Thyroid gland (tissue), 4 donors: ENCODE data around the gene FRMPD1. TPM values are rescaled to one million over a fixed set of nuclear protein-coding genes. Genes with fewer than 3 reads are reported as not detected.

Source experiments
- DNase-seq, 2 donors: peaks; one replicate each; pipeline ENCODE4 v3.0.0-alpha.2; 2019
- H3K27ac ChIP-seq, 3 donors: fragments of 200-600 bp; sonication (generic); 1 replicate in 2 of 3; 2 replicates in 1 of 3; pipeline ENCODE4 v1.5.1; 2016 to 2019; ENCODE audit warnings: mild to moderate bottlenecking in 1 of 3, moderate library complexity in 1 of 3
- H3K27me3 ChIP-seq: fragments of 200-600 bp; sonication (generic); one replicate; pipeline ENCODE4 v1.5.1; 2019
- H3K36me3 ChIP-seq, 2 donors: fragments of 200-600 bp; sonication (generic); one replicate each; pipeline ENCODE4 v1.5.1; 2016 to 2019
- H3K4me1 ChIP-seq, 2 donors: fragments of 200-600 bp; sonication (generic); one replicate each; pipeline ENCODE4 v1.5.1; 2017 to 2019
- H3K4me3 ChIP-seq, 3 donors: fragments of 200-600 bp; sonication (generic); replicated peaks in 1 of 3; 1 replicate in 2 of 3; 2 replicates in 1 of 3; pipeline ENCODE4 v1.5.1; 2016; ENCODE audit warnings: mild to moderate bottlenecking in 1 of 3
- H3K9me3 ChIP-seq: fragments of 200-600 bp; sonication (generic); one replicate; pipeline ENCODE4 v1.5.1; 2017
- CTCF ChIP-seq, 6 experiments: fragments of 200-600 bp in 3 of 6; fragments of 450-650 bp in 3 of 6; sonication (generic) in 3 of 6; IDR thresholded peaks; one replicate each; pipeline ENCODE4 v1.5.1; 2016 to 2019; ENCODE audit warnings: antibody characterized with exemption in 6 of 6, mild to moderate bottlenecking in 2 of 6, inconsistent platforms in 1 of 6, moderate library complexity in 1 of 6
- POLR2A ChIP-seq, 2 donors: fragments of 450-650 bp; IDR thresholded peaks; one replicate each; pipeline ENCODE4 v1.6.1; 2017; ENCODE audit warnings: antibody characterized with exemption in 2 of 2, mild to moderate bottlenecking in 2 of 2, moderate library complexity in 1 of 2
- WGBS, 2 donors: methylation state at CpG; one replicate each; pipeline ENCODE4 v1.1.5; 2017; 5-methylcytosine and 5-hydroxymethylcytosine counted together
- intact Hi-C: fragments of 100-400 bp; cut with DNase I; formaldehyde crosslinking; loops from one replicate; pipeline ENCODE4 v1.15.1; 2023
- total RNA-seq, 4 donors: library from RNA; depleted of rRNA; stranded (reverse); fragments of >200 nt; gene quantifications; one replicate each; pipeline ENCODE4 v1.2.3, GENCODE V29; 2016

The FRMPD1 gene
- total RNA-seq, 4 donors from 2014 or later: 0.13 to 0.49 (median 0.22) TPM; not detected in 1

GRCh38 chr9:37623267-37623666 is 27.5 kb upstream of the FRMPD1 start:
- no peaks in the 10 kb centered on the region for H3K36me3 ChIP-seq
- H3K9me3 ChIP-seq: no peaks in the 10 kb centered on the region
- no peak overlapping the region for H3K4me3 ChIP-seq
- H3K27me3 ChIP-seq: no peaks in the 10 kb centered on the region
- TF ChIP-seq CTCF (IDR thresholded peaks at IDR 0.05) (no peak), POLR2A (IDR thresholded peaks at IDR 0.05) (no peak)
- DNase-seq: no peak
- WGBS, 2 donors: 79 to 88% methylated on average over 2 of the region's 2 CpGs
- H3K27ac ChIP-seq: no peak overlapping the region
- intact Hi-C loops: no loop called here
- no peaks in the 10 kb centered on the region for H3K4me1 ChIP-seq

DNA sequence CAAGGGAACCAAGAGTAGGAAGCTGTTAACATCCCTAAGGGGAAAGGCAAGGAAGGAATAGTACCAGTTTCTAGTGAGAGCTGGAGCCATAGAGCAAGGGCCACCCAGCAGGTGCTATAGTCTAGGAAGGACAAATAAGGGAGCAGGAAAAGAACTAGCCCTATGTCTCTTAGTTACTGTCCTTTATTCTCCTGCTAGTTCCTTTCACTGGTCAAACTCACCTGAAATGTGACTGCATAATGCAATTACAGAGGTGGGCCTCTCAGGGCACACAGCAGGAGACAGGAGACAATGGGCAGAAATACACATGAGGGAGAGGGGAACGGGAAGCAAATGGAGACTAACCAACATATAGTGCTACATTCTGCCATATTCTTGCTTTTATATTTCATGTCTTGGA is 26.7 kb upstream of the FRMPD1 start:
- H3K27ac ChIP-seq: no peak overlapping the region
- no peaks in the 10 kb centered on the region for H3K36me3 ChIP-seq
- WGBS, 2 donors: 48 to 83% methylated on average over 1 of the region's 1 CpG
- intact Hi-C loops: no loop called here
- H3K27me3 ChIP-seq: no peaks in the 10 kb centered on the region
- TF ChIP-seq POLR2A (IDR thresholded peaks at IDR 0.05) (no peak), CTCF (IDR thresholded peaks at IDR 0.05) (no peak)
- no peaks in the 10 kb centered on the region for H3K4me1 ChIP-seq
- H3K4me3 ChIP-seq: no peak overlapping the region
- no peak for DNase-seq
- no peaks in the 10 kb centered on the region for H3K9me3 ChIP-seq

DNA sequence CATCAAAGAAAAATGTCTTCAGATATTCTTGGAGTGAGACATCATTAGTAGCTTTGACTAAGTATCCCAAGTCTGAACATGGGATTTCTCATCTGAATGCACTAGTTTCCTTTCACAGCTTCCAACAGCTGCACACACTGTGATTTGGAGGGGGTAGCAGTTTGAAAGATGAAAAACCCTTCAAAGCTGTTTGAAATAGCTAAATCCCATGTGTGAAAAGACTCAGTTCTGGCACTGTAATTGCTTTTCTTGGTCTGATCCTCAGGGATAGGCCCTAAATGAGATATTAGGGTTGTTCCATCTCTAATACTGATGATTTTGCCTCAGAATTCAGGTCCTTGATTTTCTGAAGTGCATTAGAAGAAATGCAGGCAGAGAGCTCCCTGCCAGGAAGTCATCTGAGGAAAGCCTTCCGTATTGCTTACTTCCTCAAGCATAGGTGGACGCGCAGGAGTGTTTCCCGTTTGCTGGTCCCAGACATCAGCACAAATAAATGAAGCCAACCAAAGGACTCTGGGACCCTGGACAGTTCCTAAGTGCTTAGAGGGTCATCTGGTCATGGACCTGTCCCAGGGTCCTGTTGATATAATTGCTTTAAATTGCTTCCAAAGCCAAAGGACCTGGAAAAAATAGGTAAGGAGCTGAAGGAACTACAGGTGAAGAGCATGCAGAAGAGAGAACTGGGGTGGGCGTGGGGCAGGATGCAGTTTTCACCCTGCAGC is 25.6 kb upstream of the FRMPD1 start:
- H3K4me3 ChIP-seq: no peak overlapping the region
- intact Hi-C loops: no loop called here
- H3K27me3 ChIP-seq: no peaks in the 10 kb centered on the region
- H3K4me1 ChIP-seq: no peaks in the 10 kb centered on the region
- H3K36me3 ChIP-seq: no peaks in the 10 kb centered on the region
- TF ChIP-seq POLR2A (IDR thresholded peaks at IDR 0.05) (no peak), CTCF (IDR thresholded peaks at IDR 0.05) (no peak)
- 80 to 81% methylated on average over 5 of the region's 5 CpGs for WGBS, 2 donors
- no peak for DNase-seq
- no peak overlapping the region for H3K27ac ChIP-seq
- no peaks in the 10 kb centered on the region for H3K9me3 ChIP-seq

DNA sequence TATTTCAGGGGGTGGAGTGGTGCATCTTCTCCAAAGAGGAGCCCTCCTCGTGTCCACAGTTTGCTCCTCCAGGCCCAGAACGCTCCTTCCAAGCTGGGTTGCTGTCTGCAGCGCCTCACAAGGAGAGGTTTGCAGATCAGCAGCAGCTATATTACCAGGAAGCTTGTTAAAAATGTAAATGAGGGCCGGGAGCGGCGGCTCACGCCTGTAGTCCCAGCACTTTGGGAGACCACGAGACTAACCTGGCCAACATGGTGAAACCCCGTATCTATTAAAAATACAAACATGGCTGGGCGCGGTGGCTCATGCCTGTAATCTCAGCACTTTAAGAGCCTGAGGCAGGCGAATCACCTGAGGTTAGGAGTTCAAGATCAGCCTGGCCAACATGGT is 25.0 kb upstream of the FRMPD1 start:
- intact Hi-C loops: no loop called here
- WGBS, 2 donors: 84 to 89% methylated on average over 12 of the region's 12 CpGs

More for the DNA sequence above, 25.0 kb upstream of the FRMPD1 start:
- Histone ChIP-seq H3K27me3 (no peaks in the 10 kb centered on the region), H3K4me3 (no peak overlapping the region), H3K27ac (no peak overlapping the region), H3K4me1 (no peaks in the 10 kb centered on the region), H3K9me3 (no peaks in the 10 kb centered on the region), H3K36me3 (no peaks in the 10 kb centered on the region)
- TF ChIP-seq POLR2A (IDR thresholded peaks at IDR 0.05): no peak
- no peak for TF ChIP-seq CTCF (IDR thresholded peaks at IDR 0.05)
- no peak for DNase-seq
